Neural progenitor cell (in vitro differentiated cells): ENCODE measurements around the gene GIMAP1.
"Not testable (repeated sequence)": the region's sequence is repeated elsewhere in the genome, so short reads cannot be mapped to it uniquely, and the experiment has no call there.

Experiments
- EZH2phosphoT487 ChIP-seq: fragments of 200-600 bp; sonication (generic); IDR thresholded peaks from 2 replicates; pipeline ENCODE4 v1.6.1; 2017; ENCODE audit warnings: antibody characterized with exemption
- TF ChIP-seq, protein P1 (sequence below): fragments of 200-600 bp; sonication (generic); IDR thresholded peaks from 2 replicates; pipeline ENCODE4 v1.5.1; 2017; ENCODE audit warnings: antibody characterized with exemption, mild to moderate bottlenecking

- TF ChIP-seq, protein P1, sequence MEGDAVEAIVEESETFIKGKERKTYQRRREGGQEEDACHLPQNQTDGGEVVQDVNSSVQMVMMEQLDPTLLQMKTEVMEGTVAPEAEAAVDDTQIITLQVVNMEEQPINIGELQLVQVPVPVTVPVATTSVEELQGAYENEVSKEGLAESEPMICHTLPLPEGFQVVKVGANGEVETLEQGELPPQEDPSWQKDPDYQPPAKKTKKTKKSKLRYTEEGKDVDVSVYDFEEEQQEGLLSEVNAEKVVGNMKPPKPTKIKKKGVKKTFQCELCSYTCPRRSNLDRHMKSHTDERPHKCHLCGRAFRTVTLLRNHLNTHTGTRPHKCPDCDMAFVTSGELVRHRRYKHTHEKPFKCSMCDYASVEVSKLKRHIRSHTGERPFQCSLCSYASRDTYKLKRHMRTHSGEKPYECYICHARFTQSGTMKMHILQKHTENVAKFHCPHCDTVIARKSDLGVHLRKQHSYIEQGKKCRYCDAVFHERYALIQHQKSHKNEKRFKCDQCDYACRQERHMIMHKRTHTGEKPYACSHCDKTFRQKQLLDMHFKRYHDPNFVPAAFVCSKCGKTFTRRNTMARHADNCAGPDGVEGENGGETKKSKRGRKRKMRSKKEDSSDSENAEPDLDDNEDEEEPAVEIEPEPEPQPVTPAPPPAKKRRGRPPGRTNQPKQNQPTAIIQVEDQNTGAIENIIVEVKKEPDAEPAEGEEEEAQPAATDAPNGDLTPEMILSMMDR, result not testable (repeated sequence)
- TF ChIP-seq EZH2phosphoT487, result not testable (repeated sequence)
These were observed 40.1 kb upstream of the GIMAP1 start for GRCh38 chr7:150676276-150676675.
